Measurements from ENCODE around the gene SORCS2. TPM values are rescaled to one million over a fixed set of nuclear protein-coding genes. Genes with fewer than 3 reads are reported as not detected.

SORCS2 gene
- total and polyA plus RNA-seq, 2 of the 13 experiments (the other 11 are each of a cell fraction or from before 2014, with no cell fraction given) = 0.82 to 1.0 TPM

DNA sequence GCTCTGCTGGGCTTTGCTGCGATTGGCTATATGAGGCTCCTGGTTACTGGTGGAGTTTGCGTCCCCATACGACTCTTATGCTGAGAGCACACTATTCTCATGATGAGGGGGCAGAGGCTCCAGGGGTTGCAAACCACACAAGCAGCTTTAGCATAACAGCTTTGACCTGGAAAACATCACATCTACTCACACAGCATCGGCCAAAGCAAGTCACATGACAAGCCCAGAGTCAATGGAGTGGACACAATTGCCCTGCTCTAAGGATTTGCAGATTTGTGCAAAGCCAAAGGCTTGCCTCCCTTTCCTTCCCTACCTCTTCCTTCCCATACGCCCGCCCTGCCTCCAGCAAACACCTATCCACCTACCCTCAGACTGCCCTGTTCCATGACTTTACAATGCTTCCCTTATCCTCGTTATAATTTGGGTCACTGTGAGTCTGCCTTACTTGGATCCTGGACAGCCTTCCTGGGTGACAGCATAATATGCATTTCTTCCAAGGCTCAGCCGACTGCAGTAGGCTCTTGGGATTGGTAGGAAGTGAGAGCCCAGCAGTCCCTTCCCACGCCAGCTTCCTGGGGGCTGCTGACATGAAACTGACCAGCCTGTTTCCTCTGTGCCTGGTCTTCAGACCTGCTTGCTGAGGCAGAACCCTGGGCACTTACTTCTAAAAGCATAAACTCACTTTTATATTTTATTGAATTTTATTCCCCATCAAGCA, 450.6 kb downstream of the SORCS2 start:
- Histone ChIP-seq H3K4me1 (ENCODE audit: insufficient read depth, low read length) (peaks cover 56% of the 10 kb centered on the region), H3K79me2 (ENCODE audit: insufficient read depth, low read length) (no peaks in the 10 kb centered on the region), H3K9me3 (ENCODE audit: low read length) (no peaks in the 10 kb centered on the region), H4K20me1 (ENCODE audit: insufficient read depth, low read length) (no peaks in the 10 kb centered on the region), H2AFZ (ENCODE audit: low read length) (no peak overlapping the region), H3K27ac (ENCODE audit: extremely low read length, insufficient read depth, low read length) (no peak overlapping the region), H3K27me3 (ENCODE audit: control insufficient read depth in 1 of 2, insufficient read depth in 2 of 2, low read length in 2 of 2) (no peaks in the 10 kb centered on the region), H3K4me2 (ENCODE audit: low read depth, low read length) (no peak overlapping the region), H3K9ac (ENCODE audit: insufficient read depth, low read depth, low read length) (no peak overlapping the region), H3K4me3 (replicated peaks in 1 of 3; ENCODE audit: insufficient read depth in 1 of 3, low read depth in 2 of 3, low read length in 3 of 3) (no peak overlapping the region), H3K36me3 (replicated peaks in 1 of 2; ENCODE audit: control insufficient read depth in 1 of 2, insufficient read depth in 2 of 2, low read length in 2 of 2) (no peaks in the 10 kb centered on the region)
- FAIRE-seq = no peak
- BruUV-seq (replicated peaks) = no TSS peak
- in situ Hi-C loops (cut with HindIII; ENCODE audit: extremely low pct_ligation_motif_present, low pct_unique_long_range_greater_than_20kb) = no loop called here
- WGBS (ENCODE audit: low lambda C conversion rate) = 68% methylated on average over 6 of the region's 9 CpGs
- DNase-seq (ENCODE audit: low spot score) = no peak
- ATAC-seq = no peak
- intact Hi-C loops (cut with micrococcal nuclease; ENCODE audit: unreplicated experiment) = no loop called here
- ChIA-PET CTCF (ENCODE audit: low intra/inter-chr PET ratio, low total read pairs) (no interaction called here), POLR2A (no interaction called here)
- no peak for TF ChIP-seq ZNF629 (CRISPR knock-in tag; conservative IDR thresholded peaks at IDR 0.05)
- TF ChIP-seq ZNF331 (CRISPR knock-in tag; IDR thresholded peaks at IDR 0.05) = no peak
- TF ChIP-seq, protein P1, sequence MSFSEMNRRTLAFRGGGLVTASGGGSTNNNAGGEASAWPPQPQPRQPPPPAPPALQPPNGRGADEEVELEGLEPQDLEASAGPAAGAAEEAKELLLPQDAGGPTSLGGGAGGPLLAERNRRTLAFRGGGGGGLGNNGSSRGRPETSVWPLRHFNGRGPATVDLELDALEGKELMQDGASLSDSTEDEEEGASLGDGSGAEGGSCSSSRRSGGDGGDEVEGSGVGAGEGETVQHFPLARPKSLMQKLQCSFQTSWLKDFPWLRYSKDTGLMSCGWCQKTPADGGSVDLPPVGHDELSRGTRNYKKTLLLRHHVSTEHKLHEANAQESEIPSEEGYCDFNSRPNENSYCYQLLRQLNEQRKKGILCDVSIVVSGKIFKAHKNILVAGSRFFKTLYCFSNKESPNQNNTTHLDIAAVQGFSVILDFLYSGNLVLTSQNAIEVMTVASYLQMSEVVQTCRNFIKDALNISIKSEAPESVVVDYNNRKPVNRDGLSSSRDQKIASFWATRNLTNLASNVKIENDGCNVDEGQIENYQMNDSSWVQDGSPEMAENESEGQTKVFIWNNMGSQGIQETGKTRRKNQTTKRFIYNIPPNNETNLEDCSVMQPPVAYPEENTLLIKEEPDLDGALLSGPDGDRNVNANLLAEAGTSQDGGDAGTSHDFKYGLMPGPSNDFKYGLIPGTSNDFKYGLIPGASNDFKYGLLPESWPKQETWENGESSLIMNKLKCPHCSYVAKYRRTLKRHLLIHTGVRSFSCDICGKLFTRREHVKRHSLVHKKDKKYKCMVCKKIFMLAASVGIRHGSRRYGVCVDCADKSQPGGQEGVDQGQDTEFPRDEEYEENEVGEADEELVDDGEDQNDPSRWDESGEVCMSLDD (CRISPR knock-in tag; IDR thresholded peaks at IDR 0.05; ENCODE audit: borderline replicate concordance) = no peak
- TF ChIP-seq, protein P2, sequence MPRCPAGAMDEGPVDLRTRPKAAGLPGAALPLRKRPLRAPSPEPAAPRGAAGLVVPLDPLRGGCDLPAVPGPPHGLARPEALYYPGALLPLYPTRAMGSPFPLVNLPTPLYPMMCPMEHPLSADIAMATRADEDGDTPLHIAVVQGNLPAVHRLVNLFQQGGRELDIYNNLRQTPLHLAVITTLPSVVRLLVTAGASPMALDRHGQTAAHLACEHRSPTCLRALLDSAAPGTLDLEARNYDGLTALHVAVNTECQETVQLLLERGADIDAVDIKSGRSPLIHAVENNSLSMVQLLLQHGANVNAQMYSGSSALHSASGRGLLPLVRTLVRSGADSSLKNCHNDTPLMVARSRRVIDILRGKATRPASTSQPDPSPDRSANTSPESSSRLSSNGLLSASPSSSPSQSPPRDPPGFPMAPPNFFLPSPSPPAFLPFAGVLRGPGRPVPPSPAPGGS (CRISPR knock-in tag; IDR thresholded peaks at IDR 0.05) = no peak
- no peak for TF ChIP-seq PTBP1 (IDR thresholded peaks at IDR 0.05; ENCODE audit: low read depth, low read length, poor library complexity, severe bottlenecking)
- TF ChIP-seq, protein P3, sequence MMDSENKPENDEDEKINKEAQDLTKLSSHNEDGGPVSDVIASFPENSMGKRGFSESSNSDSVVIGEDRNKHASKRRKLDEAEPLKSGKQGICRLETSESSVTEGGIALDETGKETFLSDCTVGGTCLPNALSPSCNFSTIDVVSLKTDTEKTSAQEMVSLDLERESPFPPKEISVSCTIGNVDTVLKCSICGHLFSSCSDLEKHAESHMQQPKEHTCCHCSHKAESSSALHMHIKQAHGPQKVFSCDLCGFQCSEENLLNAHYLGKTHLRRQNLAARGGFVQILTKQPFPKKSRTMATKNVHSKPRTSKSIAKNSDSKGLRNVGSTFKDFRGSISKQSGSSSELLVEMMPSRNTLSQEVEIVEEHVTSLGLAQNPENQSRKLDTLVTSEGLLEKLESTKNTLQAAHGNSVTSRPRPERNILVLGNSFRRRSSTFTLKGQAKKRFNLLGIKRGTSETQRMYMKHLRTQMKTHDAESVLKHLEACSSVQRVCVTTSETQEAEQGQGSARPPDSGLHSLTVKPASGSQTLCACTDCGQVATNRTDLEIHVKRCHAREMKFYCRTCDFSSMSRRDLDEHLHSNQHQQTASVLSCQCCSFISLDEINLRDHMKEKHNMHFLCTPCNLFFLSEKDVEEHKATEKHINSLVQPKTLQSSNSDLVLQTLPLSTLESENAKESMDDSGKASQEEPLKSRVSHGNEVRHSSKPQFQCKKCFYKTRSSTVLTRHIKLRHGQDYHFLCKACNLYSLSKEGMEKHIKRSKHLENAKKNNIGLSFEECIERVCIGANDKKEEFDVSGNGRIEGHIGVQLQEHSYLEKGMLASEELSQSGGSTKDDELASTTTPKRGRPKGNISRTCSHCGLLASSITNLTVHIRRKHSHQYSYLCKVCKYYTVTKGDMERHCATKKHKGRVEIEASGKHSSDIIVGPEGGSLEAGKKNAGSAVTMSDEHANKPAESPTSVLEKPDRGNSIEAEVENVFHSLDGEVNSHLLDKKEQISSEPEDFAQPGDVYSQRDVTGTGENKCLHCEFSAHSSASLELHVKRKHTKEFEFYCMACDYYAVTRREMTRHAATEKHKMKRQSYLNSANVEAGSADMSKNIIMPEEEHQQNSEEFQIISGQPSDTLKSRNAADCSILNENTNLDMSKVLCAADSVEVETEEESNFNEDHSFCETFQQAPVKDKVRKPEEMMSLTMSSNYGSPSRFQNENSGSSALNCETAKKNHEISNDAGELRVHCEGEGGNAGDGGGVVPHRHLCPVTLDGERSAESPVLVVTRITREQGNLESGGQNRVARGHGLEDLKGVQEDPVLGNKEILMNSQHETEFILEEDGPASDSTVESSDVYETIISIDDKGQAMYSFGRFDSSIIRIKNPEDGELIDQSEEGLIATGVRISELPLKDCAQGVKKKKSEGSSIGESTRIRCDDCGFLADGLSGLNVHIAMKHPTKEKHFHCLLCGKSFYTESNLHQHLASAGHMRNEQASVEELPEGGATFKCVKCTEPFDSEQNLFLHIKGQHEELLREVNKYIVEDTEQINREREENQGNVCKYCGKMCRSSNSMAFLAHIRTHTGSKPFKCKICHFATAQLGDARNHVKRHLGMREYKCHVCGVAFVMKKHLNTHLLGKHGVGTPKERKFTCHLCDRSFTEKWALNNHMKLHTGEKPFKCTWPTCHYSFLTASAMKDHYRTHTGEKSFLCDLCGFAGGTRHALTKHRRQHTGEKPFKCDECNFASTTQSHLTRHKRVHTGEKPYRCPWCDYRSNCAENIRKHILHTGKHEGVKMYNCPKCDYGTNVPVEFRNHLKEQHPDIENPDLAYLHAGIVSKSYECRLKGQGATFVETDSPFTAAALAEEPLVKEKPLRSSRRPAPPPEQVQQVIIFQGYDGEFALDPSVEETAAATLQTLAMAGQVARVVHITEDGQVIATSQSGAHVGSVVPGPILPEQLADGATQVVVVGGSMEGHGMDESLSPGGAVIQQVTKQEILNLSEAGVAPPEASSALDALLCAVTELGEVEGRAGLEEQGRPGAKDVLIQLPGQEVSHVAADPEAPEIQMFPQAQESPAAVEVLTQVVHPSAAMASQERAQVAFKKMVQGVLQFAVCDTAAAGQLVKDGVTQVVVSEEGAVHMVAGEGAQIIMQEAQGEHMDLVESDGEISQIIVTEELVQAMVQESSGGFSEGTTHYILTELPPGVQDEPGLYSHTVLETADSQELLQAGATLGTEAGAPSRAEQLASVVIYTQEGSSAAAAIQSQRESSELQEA (CRISPR knock-in tag; IDR thresholded peaks at IDR 0.05; ENCODE audit: not compliant biosample characterization) = no peak
- TF ChIP-seq, protein P4, sequence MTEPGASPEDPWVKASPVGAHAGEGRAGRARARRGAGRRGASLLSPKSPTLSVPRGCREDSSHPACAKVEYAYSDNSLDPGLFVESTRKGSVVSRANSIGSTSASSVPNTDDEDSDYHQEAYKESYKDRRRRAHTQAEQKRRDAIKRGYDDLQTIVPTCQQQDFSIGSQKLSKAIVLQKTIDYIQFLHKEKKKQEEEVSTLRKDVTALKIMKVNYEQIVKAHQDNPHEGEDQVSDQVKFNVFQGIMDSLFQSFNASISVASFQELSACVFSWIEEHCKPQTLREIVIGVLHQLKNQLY (CRISPR knock-in tag; IDR thresholded peaks at IDR 0.05) = no peak
- no peak for TF ChIP-seq ZNF260 (CRISPR knock-in tag; IDR thresholded peaks at IDR 0.05; ENCODE audit: borderline replicate concordance, low read depth)
